Gastrocnemius medialis (tissue), 4 donors: ENCODE measurements around the gene GNAO1. TPM values are rescaled to one million over a fixed set of nuclear protein-coding genes. Genes with fewer than 3 reads are reported as not detected.

Experiments
- ATAC-seq, 2 donors: fragments of 150-250 bp; one replicate each; pipeline ENCODE4 v1.9.1; 2016
- DNase-seq, 2 donors: peaks; one replicate each; pipeline ENCODE4 v3.0.0-alpha.2; 2019
- H3K27ac ChIP-seq, 4 donors: fragments of 200-600 bp; sonication (generic); 1 replicate in 1 of 4; 2 replicates in 3 of 4; pipeline ENCODE4 v1.5.1; 2016 to 2018; ENCODE audit warnings: mild to moderate bottlenecking in 2 of 4, moderate library complexity in 1 of 4
- H3K27me3 ChIP-seq, 3 donors: fragments of 200-600 bp; sonication (generic) in 2 of 3; 1 replicate in 1 of 3; 2 replicates in 2 of 3; pipeline versions ENCODE4 v1.5.1 to v1.6.0; 2016 to 2019; ENCODE audit warnings: mild to moderate bottlenecking in 1 of 3, moderate library complexity in 1 of 3
- H3K36me3 ChIP-seq, 2 donors: fragments of 200-600 bp; sonication (generic) in 1 of 2; one replicate each; pipeline ENCODE4 v1.5.1; 2017 to 2018
- H3K4me1 ChIP-seq, 2 donors: fragments of 200-600 bp; sonication (generic) in 1 of 2; one replicate each; pipeline ENCODE4 v1.5.1; 2016 to 2017; ENCODE audit warnings: mild to moderate bottlenecking in 2 of 2
- H3K4me3 ChIP-seq, 4 donors: fragments of 200-600 bp; sonication (generic) in 3 of 4; 1 replicate in 1 of 4; 2 replicates in 3 of 4; pipeline ENCODE4 v1.5.1; 2016 to 2019; ENCODE audit warnings: mild to moderate bottlenecking in 2 of 4
- H3K9me3 ChIP-seq, 3 donors: fragments of 200-600 bp; sonication (generic) in 2 of 3; 1 replicate in 1 of 3; 2 replicates in 2 of 3; pipeline ENCODE4 v1.5.1; 2016 to 2019
- POLR2A ChIP-seq, 2 donors: fragments of 450-650 bp; IDR thresholded peaks; one replicate each; pipeline ENCODE4 v1.6.1; 2017; ENCODE audit warnings: antibody characterized with exemption in 2 of 2, mild to moderate bottlenecking in 2 of 2, moderate library complexity in 2 of 2
- in situ Hi-C, 4 donors: fragments of 200-750 bp; cut with MboI; loops; one replicate each; pipeline versions ENCODE4 v1.15.0 to v1.8.0; 2017; ENCODE audit warnings: low sequenced_read_pairs in 4 of 4
- intact Hi-C: fragments of 100-400 bp; cut with DNase I; formaldehyde crosslinking; loops from one replicate; pipeline ENCODE4 v1.15.1; 2023; ENCODE audit warnings: low total_unique reads
- total RNA-seq, 4 donors: library from RNA; depleted of rRNA; stranded (reverse); fragments of >200 nt; gene quantifications; one replicate each; pipeline versions ENCODE4 v1.1.0 to v1.2.3, GENCODE V29; 2016
- TF ChIP-seq, protein P1 (sequence below), 5 experiments: fragments of 450-650 bp in 3 of 5; fragments of 200-600 bp in 2 of 5; sonication (generic) in 2 of 5; IDR thresholded peaks in 4 of 5; conservative IDR thresholded peaks in 1 of 5; 1 replicate in 4 of 5; 2 replicates in 1 of 5; pipeline ENCODE4 v1.5.1; 2016 to 2019; ENCODE audit warnings: antibody characterized with exemption in 5 of 5, mild to moderate bottlenecking in 3 of 5, moderate library complexity in 3 of 5

The GNAO1 gene
- total RNA-seq, 4 donors from 2014 or later: 0.25 to 2.0 (median 0.79) TPM

- Histone ChIP-seq H3K27ac (no peak overlapping the region), H3K27me3 (no peaks in the 10 kb centered on the region), H3K36me3 (peaks cover 0 to 67% of the 10 kb centered on the region in 2 donors), H3K4me3 (no peak overlapping the region), H3K4me1 (peaks cover 2 to 14% of the 10 kb centered on the region in 2 donors), H3K9me3 (no peaks in the 10 kb centered on the region)
- intact Hi-C loops: no loop called here
- in situ Hi-C loops: no loop called here
- DNase-seq (no peak), ATAC-seq (no peak)
- TF ChIP-seq POLR2A (IDR thresholded peaks at IDR 0.05): no peak
- TF ChIP-seq, protein P1, sequence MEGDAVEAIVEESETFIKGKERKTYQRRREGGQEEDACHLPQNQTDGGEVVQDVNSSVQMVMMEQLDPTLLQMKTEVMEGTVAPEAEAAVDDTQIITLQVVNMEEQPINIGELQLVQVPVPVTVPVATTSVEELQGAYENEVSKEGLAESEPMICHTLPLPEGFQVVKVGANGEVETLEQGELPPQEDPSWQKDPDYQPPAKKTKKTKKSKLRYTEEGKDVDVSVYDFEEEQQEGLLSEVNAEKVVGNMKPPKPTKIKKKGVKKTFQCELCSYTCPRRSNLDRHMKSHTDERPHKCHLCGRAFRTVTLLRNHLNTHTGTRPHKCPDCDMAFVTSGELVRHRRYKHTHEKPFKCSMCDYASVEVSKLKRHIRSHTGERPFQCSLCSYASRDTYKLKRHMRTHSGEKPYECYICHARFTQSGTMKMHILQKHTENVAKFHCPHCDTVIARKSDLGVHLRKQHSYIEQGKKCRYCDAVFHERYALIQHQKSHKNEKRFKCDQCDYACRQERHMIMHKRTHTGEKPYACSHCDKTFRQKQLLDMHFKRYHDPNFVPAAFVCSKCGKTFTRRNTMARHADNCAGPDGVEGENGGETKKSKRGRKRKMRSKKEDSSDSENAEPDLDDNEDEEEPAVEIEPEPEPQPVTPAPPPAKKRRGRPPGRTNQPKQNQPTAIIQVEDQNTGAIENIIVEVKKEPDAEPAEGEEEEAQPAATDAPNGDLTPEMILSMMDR (IDR thresholded peaks at IDR 0.05 in 4 of 5, conservative IDR thresholded peaks at IDR 0.05 in 1 of 5): no peak
Measured at GRCh38 chr16:56365552-56365951, 174.3 kb downstream of the GNAO1 start.

DNA sequence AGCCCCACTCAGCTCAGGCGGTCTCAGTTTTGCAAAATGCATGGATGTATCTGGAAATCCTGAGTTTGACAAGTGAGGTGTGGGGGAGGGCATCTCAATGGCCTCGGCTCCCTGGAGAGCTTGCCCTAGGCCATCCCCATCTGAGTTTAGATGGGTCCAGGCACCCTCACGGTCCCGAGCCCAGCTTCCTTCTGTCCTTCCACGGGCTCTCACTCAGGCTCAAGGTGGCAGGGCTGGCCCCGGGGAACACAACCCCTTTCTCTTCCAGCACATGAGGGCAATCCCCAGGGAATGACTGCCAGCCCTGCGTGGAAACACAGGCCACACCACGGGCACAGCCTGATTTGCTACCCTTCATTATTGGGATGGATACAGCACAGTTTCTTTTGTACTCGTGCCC is 175.7 kb downstream of the GNAO1 start:
- no peak for DNase-seq
- no peak for TF ChIP-seq POLR2A (IDR thresholded peaks at IDR 0.05)
- TF ChIP-seq, protein P1 (IDR thresholded peaks at IDR 0.05 in 4 of 5, conservative IDR thresholded peaks at IDR 0.05 in 1 of 5): no peak
- no peak overlapping the region for H3K4me3 ChIP-seq
- no peak overlapping the region for H3K27ac ChIP-seq
- in situ Hi-C loops: no loop called here
- no peak for ATAC-seq
- no peaks in the 10 kb centered on the region for H3K9me3 ChIP-seq
- H3K4me1 ChIP-seq: peaks cover 14 to 28% of the 10 kb centered on the region in 2 donors
- H3K27me3 ChIP-seq: no peaks in the 10 kb centered on the region
- H3K36me3 ChIP-seq: peaks cover 0 to 64% of the 10 kb centered on the region in 2 donors
- intact Hi-C loops: no loop called here

GRCh38 chr16:56367764-56368163 is 176.5 kb downstream of the GNAO1 start:
- intact Hi-C loops (no loop called here), in situ Hi-C loops (no loop called here)
- DNase-seq (no peak), ATAC-seq (no peak)
- Histone ChIP-seq H3K9me3 (no peaks in the 10 kb centered on the region), H3K36me3 (peaks cover 0 to 56% of the 10 kb centered on the region in 2 donors), H3K4me1 (peaks cover 23 to 36% of the 10 kb centered on the region in 2 donors), H3K27me3 (no peaks in the 10 kb centered on the region), H3K27ac (peak overlapping the region in 2 of 4 donors; percentile 10 to 24), H3K4me3 (no peak overlapping the region)
- TF ChIP-seq POLR2A (IDR thresholded peaks at IDR 0.05): no peak
- TF ChIP-seq, protein P1 (IDR thresholded peaks at IDR 0.05 in 4 of 5, conservative IDR thresholded peaks at IDR 0.05 in 1 of 5): no peak

DNA sequence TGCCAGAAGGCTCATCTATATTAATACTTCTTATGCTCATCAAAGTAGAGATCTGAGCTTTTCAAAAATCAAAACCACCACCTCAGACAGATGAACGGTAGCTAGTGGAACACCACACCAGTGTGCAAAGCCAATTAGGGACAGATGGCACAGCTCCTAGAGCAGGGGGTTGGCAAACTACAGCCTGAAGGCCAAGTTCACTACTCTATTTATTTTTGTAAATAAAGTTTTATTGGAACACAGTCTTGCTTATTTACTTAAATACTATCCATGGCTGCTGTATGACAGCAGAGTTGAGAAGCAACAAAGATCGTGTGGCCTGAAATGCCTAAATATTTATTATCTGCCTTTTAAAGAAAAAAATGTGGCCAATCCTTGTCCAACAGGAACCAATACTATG is 177.3 kb downstream of the GNAO1 start:
- Histone ChIP-seq H3K27me3 (no peaks in the 10 kb centered on the region), H3K27ac (no peak overlapping the region), H3K4me1 (peaks cover 30 to 44% of the 10 kb centered on the region in 2 donors), H3K9me3 (no peaks in the 10 kb centered on the region), H3K4me3 (no peak overlapping the region), H3K36me3 (peaks cover 0 to 48% of the 10 kb centered on the region in 2 donors)
- no peak for ATAC-seq
- TF ChIP-seq POLR2A (IDR thresholded peaks at IDR 0.05): no peak
- TF ChIP-seq, protein P1 (IDR thresholded peaks at IDR 0.05 in 4 of 5, conservative IDR thresholded peaks at IDR 0.05 in 1 of 5): no peak
- in situ Hi-C loops (no loop called here), intact Hi-C loops (no loop called here)
- DNase-seq: no peak

DNA sequence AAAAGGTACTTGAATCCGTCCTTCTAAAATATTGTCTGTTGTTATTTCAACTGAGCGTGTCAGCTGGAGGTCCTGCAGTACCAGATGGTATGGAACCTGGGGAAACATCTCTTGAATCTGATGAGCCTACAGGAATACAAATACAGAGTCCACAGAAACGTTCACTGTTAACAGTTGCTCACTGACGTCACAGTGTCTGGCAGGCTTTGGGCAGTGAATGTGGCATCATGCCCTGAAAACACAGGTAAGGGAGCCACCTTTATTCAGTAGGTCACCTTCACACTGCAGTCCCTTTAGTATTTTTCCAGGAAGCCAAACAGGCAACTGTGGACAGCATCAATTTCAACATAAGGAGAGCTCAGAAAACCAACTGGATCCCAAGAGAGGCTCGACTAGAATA is 177.9 kb downstream of the GNAO1 start:
- ATAC-seq (no peak), DNase-seq (no peak)
- H3K4me1 ChIP-seq: peaks cover 35 to 48% of the 10 kb centered on the region in 2 donors
- TF ChIP-seq, protein P1 (IDR thresholded peaks at IDR 0.05 in 4 of 5, conservative IDR thresholded peaks at IDR 0.05 in 1 of 5): no peak
- TF ChIP-seq POLR2A (IDR thresholded peaks at IDR 0.05): no peak
- H3K9me3 ChIP-seq: no peaks in the 10 kb centered on the region
- H3K27me3 ChIP-seq: no peaks in the 10 kb centered on the region
- intact Hi-C loops: no loop called here
- in situ Hi-C loops: no loop called here
- peaks cover 0 to 42% of the 10 kb centered on the region in 2 donors for H3K36me3 ChIP-seq
- H3K4me3 ChIP-seq: no peak overlapping the region
- no peak overlapping the region for H3K27ac ChIP-seq
